NCI-H226 (cell line): Measurements from ENCODE around the gene ANAPC2.
"Not testable (repeated sequence)": the region's sequence is repeated elsewhere in the genome, so short reads cannot be mapped to it uniquely, and the experiment has no call there.

Experiments
- DNase-seq: peaks from one replicate; pipeline ENCODE4 v3.0.0-alpha.2; 2015

Gene ANAPC2

GRCh38 chr9:137140151-137141012 is 48.0 kb downstream of the ANAPC2 start:
- DNase-seq: no peak

GRCh38 chr9:137139468-137140150 is 48.8 kb downstream of the ANAPC2 start:
- DNase-seq: no peak

- no peak for DNase-seq
Observed at GRCh38 chr9:137138722-137139467, 49.5 kb downstream of the ANAPC2 start, which contains the start of gene GRIN1. Gene GRIN1 (plus strand): TSS chr9:137139154. CDS start chr9:137139487, 333 bp downstream.

- DNase-seq: no peak
Observed at GRCh38 chr9:137138058-137138721, 50.2 kb downstream of the ANAPC2 start.

- DNase-seq: no peak
Observed at GRCh38 chr9:137136881-137137607, 51.3 kb downstream of the ANAPC2 start.

GRCh38 chr9:137136261-137136880 is 52.0 kb downstream of the ANAPC2 start:
- no peak for DNase-seq

GRCh38 chr9:137135154-137135553 is 53.2 kb downstream of the ANAPC2 start:
- not testable (repeated sequence) for DNase-seq

GRCh38 chr9:137134191-137134590 is 54.2 kb downstream of the ANAPC2 start:
- no peak for DNase-seq

- no peak for DNase-seq
Observed at GRCh38 chr9:137130176-137130755, 58.1 kb downstream of the ANAPC2 start.

GRCh38 chr9:137129456-137130175 is 58.7 kb downstream of the ANAPC2 start:
- DNase-seq: peak; percentile 93

GRCh38 chr9:137128862-137129455 is 59.4 kb downstream of the ANAPC2 start:
- no peak for DNase-seq

- DNase-seq: no peak
Observed at GRCh38 chr9:137128158-137128861, 60.0 kb downstream of the ANAPC2 start.

GRCh38 chr9:137127301-137128157 is 60.8 kb downstream of the ANAPC2 start:
- DNase-seq: no peak

- no peak for DNase-seq
Observed at GRCh38 chr9:137126786-137127185, 61.6 kb downstream of the ANAPC2 start.
